Measurements from ENCODE around the gene MMS22L. TPM values are rescaled to one million over a fixed set of nuclear protein-coding genes. Genes with fewer than 3 reads are reported as not detected.

The MMS22L gene
- total RNA-seq, 4 donors from 2014 or later = 8.6 to 13.5 (median 10.9) TPM

DNA sequence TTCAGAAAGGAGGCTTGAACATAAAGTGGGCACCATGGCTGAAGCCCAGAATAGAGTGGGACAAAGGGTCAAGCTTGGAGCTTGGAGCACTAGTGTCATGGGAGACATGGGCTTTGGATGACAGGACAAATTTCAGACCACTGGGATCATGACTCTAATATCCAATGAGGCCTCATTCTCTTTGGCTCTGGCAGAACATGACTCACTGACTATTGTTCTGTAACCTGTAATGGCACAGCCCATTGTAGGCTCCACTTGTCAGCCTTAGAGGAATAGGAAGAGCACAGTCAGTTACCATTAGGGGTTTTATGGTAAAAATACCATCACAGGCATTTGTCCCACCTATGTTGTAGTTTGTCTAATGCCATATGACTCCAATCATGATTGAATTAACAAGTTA is 34.0 kb upstream of the MMS22L start:
- Histone ChIP-seq H3K36me3 (no peaks in the 10 kb centered on the region), H3K4me3 (replicated peaks in 1 of 3) (no peak overlapping the region), H3K9me3 (no peaks in the 10 kb centered on the region), H3K27me3 (no peaks in the 10 kb centered on the region), H3K4me1 (no peaks in the 10 kb centered on the region), H3K27ac (no peak overlapping the region)
- intact Hi-C loops (cut with DNase I) = no loop called here
- TF ChIP-seq POLR2A (IDR thresholded peaks at IDR 0.05) = no peak
- TF ChIP-seq, protein P1, sequence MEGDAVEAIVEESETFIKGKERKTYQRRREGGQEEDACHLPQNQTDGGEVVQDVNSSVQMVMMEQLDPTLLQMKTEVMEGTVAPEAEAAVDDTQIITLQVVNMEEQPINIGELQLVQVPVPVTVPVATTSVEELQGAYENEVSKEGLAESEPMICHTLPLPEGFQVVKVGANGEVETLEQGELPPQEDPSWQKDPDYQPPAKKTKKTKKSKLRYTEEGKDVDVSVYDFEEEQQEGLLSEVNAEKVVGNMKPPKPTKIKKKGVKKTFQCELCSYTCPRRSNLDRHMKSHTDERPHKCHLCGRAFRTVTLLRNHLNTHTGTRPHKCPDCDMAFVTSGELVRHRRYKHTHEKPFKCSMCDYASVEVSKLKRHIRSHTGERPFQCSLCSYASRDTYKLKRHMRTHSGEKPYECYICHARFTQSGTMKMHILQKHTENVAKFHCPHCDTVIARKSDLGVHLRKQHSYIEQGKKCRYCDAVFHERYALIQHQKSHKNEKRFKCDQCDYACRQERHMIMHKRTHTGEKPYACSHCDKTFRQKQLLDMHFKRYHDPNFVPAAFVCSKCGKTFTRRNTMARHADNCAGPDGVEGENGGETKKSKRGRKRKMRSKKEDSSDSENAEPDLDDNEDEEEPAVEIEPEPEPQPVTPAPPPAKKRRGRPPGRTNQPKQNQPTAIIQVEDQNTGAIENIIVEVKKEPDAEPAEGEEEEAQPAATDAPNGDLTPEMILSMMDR (IDR thresholded peaks at IDR 0.05) = no peak
- DNase-seq = no peak

DNA sequence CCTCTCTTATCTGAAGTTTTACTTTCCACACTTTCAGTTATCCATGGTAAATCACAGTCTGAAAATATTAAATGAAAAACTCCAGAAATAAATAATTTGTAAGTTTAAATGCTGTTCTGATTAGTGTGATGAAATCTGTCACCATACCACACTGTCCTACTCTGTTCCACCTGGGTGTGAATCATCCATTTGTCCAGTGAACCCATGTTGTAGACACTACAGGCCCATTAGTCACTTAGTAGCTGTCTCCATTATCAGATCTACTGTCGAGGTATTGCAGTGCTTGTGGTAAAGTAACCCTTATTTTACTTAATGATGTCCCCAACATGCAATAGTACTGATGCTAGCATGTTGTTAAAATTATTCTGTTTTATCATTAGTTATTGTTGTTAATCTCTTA is 29.2 kb upstream of the MMS22L start:
- Histone ChIP-seq H3K27ac (no peak overlapping the region), H3K36me3 (no peaks in the 10 kb centered on the region), H3K27me3 (no peaks in the 10 kb centered on the region), H3K4me1 (no peaks in the 10 kb centered on the region), H3K9me3 (no peaks in the 10 kb centered on the region), H3K4me3 (replicated peaks in 1 of 3) (no peak overlapping the region)
- no peak for DNase-seq
- WGBS, 2 donors = 63 to 66% methylated on average over 1 of the region's 1 CpG
- intact Hi-C loops (cut with DNase I) = no loop called here
- TF ChIP-seq POLR2A (IDR thresholded peaks at IDR 0.05) = no peak
- TF ChIP-seq, protein P1 (IDR thresholded peaks at IDR 0.05) = no peak

DNA sequence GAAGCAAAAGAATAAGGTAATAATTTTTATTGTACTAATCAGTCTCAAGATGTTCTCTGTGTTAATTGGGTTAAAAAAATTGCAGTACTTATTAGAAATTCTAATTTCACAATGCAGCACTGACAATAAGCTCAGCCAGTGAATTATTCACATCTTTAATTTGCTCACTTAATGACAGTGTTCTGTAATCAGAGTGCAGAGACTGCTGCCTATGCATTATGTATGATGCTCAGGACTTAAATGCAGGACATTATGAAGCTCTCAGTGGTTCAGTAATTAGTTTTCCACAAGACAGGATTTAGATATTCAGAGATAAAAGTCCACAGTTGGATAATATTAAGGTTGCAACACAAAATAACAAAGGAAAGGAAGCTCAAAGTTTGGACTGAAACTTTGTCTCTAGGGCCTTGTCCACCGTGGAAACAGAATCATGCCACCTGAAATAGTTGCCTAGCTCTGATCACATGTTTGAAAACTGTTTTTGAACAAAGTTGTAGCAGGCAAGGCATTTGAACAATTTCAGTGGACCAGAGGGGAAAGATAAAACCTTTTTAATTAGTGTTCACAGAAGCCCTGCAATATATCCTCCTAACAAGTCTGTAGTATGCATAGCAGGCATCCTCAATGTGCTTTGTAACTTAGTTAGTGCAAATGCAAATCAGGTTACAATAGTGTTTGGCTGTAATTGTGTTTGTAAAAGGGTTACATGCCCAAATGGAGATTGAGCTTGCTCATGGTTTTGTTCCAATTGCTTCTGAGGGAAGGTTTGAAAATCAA is 23.7 kb upstream of the MMS22L start:
- Histone ChIP-seq H3K9me3 (no peaks in the 10 kb centered on the region), H3K36me3 (no peaks in the 10 kb centered on the region), H3K27ac (no peak overlapping the region), H3K4me3 (replicated peaks in 1 of 3) (no peak overlapping the region), H3K27me3 (no peaks in the 10 kb centered on the region), H3K4me1 (no peaks in the 10 kb centered on the region)
- 59 to 79% methylated on average over 1 of the region's 1 CpG for WGBS, 2 donors
- no peak for DNase-seq
- intact Hi-C loops (cut with DNase I) = no loop called here
- TF ChIP-seq, protein P1 (IDR thresholded peaks at IDR 0.05) = no peak
- TF ChIP-seq POLR2A (IDR thresholded peaks at IDR 0.05) = no peak

DNA sequence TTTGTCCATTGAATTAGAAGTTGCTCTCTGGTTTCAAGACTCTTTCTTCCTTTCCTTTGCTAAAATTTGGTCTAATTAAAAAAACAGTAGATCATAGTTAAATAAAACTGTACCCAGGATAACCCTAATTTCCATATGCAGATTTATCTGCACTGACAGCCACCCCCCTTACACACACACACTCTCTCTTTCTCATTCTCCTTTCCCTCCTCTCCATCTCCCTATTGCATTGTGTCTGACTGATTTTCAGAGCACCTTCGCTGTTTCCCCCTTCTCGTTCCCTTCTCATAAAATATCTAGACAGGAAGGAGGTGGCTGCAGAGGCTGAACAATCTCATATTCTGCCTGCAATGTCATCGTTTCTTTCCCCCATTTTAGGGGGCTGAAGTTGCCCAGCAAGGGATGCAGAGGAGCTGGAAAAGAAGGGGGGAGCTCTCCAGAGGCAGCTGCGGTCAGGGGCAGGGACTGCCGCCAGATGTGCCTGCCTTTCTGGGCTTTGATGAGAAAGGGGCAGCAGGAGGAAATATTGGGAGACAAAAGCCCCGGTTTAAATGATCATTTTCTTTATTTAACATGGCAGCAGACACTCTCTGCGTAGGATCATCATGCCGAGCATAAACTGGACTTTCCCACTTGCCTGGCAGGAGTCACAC is 22.5 kb upstream of the MMS22L start:
- Histone ChIP-seq H3K27me3 (no peaks in the 10 kb centered on the region), H3K27ac (no peak overlapping the region), H3K36me3 (no peaks in the 10 kb centered on the region), H3K4me3 (replicated peaks in 1 of 3) (no peak overlapping the region), H3K9me3 (no peaks in the 10 kb centered on the region), H3K4me1 (no peaks in the 10 kb centered on the region)
- intact Hi-C loops (cut with DNase I) = no loop called here
- 39 to 40% methylated on average over 8 of the region's 8 CpGs for WGBS, 2 donors
- TF ChIP-seq, protein P1 (IDR thresholded peaks at IDR 0.05) = no peak
- no peak for TF ChIP-seq POLR2A (IDR thresholded peaks at IDR 0.05)
- no peak for DNase-seq

DNA sequence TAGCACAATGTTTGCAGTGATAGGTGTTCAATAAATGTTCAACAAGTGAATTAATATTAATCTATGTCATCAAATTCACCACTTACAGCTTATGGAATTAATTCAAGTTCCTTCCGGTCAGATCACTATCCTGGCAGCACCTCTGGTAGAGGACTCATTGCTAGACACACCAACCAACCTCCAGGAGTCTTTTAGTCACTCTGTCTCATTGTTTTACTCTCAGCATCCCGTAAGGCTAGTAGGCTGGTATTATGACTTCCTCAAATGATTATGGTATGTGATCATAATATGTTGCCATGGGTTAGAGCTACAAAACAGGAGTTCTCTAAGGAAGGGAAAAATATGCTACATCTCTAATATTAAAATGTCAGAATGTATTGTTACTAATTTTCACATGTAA is 21.7 kb upstream of the MMS22L start:
- WGBS, 2 donors = 89 to 90% methylated on average over 2 of the region's 2 CpGs

More for the DNA sequence above, 21.7 kb upstream of the MMS22L start:
- intact Hi-C loops (cut with DNase I) = no loop called here
- Histone ChIP-seq H3K9me3 (no peaks in the 10 kb centered on the region), H3K27me3 (no peaks in the 10 kb centered on the region), H3K36me3 (no peaks in the 10 kb centered on the region), H3K4me1 (no peaks in the 10 kb centered on the region), H3K27ac (no peak overlapping the region), H3K4me3 (replicated peaks in 1 of 3) (no peak overlapping the region)
- DNase-seq = no peak
- TF ChIP-seq, protein P1 (IDR thresholded peaks at IDR 0.05) = no peak

Measured in thyroid gland (tissue), 4 donors.